H1 (cell line): ENCODE measurements around the gene ERAP2. TPM values are rescaled to one million over a fixed set of nuclear protein-coding genes. Genes with fewer than 3 reads are reported as not detected.

Experiments used
- CTCF ChIA-PET: fragments of 300-600 bp; sonication (Branson Sonifier 250); formaldehyde crosslinking; loops from one replicate; lab custom pipeline; 2021; ENCODE audit not compliant: partially characterized antibody; lab: Charles Lee
- POLR2A ChIA-PET: fragments of 300-600 bp; sonication (Branson Sonifier 250); formaldehyde crosslinking; loops from one replicate; lab custom pipeline; 2021; ENCODE audit warnings: inconsistent platforms; ENCODE audit not compliant: partially characterized antibody; lab: Charles Lee
- DNase-seq, 2 experiments: peaks; one replicate each; pipeline versions ENCODE4 v3.0.0 to v3.0.0-alpha.2; 2010 to 2022; ENCODE audit warnings: low spot score in 2 of 2, low read depth in 1 of 2, mixed read lengths in 1 of 2
- FAIRE-seq: peaks from 2 replicates; lab custom pipeline; 2011; peaks lifted over from hg19 to GRCh38; lab: Jason Lieb, UNC
- H2AFZ ChIP-seq: 2 replicates; pipeline ENCODE4 v1.8.1; 2012; ENCODE audit warnings: low read length, inconsistent platforms
- H2AK5ac ChIP-seq: 2 replicates; pipeline ENCODE4 v1.6.1; 2013; ENCODE audit warnings: low read depth, low read length
- H2BK120ac ChIP-seq: replicated peaks from 2 replicates; pipeline ENCODE3; 2013; ENCODE audit warnings: low read depth, low read length, inconsistent platforms
- H2BK12ac ChIP-seq: 2 replicates; pipeline ENCODE4 v1.6.1; 2013; ENCODE audit warnings: low read depth, low read length
- H2BK15ac ChIP-seq: 2 replicates; pipeline ENCODE4 v1.6.1; 2013; ENCODE audit warnings: low read length
- H2BK20ac ChIP-seq: 2 replicates; pipeline ENCODE4 v1.6.1; 2013; ENCODE audit warnings: low read length
- H2BK5ac ChIP-seq: 2 replicates; pipeline ENCODE4 v1.6.1; 2013; ENCODE audit warnings: low read depth, low read length
- H3K14ac ChIP-seq: 2 replicates; pipeline ENCODE4 v1.6.1; 2013; ENCODE audit warnings: inconsistent platforms; ENCODE audit not compliant: insufficient read length
- H3K18ac ChIP-seq: 2 replicates; pipeline ENCODE4 v1.6.1; 2013; ENCODE audit warnings: low read length; ENCODE audit errors: extremely low read depth
- H3K23ac ChIP-seq: 2 replicates; pipeline ENCODE4 v1.6.1; 2013; ENCODE audit warnings: inconsistent platforms; ENCODE audit not compliant: insufficient read length
- H3K23me2 ChIP-seq: 2 replicates; pipeline ENCODE4 v1.6.1; 2013; ENCODE audit warnings: low read depth, low read length
- H3K27ac ChIP-seq: 2 replicates; pipeline ENCODE4 v1.6.1; 2011; ENCODE audit warnings: low read depth, low read length, inconsistent platforms
- H3K27me3 ChIP-seq, 4 experiments: replicated peaks in 1 of 4; 1 replicate in 1 of 4; 2 replicates in 3 of 4; pipeline versions ENCODE4 v1.6.1 to v1.8.1; 2011 to 2013; ENCODE audit warnings: low read length in 3 of 4, mild to moderate bottlenecking in 3 of 4, inconsistent platforms in 2 of 4, mixed read lengths in 2 of 4, moderate library complexity in 1 of 4; ENCODE audit not compliant: control insufficient read depth in 3 of 4, insufficient read depth in 3 of 4; ENCODE audit errors: extremely low read depth in 1 of 4
- H3K36me3 ChIP-seq, 4 experiments: 2 replicates each; pipeline versions ENCODE4 v1.6.1 to v1.8.1; 2011 to 2013; ENCODE audit warnings: mild to moderate bottlenecking in 4 of 4, low read length in 3 of 4, moderate library complexity in 2 of 4, control low read depth in 1 of 4, inconsistent platforms in 1 of 4; ENCODE audit not compliant: insufficient read depth in 4 of 4, control insufficient read depth in 2 of 4
- H3K4ac ChIP-seq: replicated peaks from 2 replicates; pipeline ENCODE3; 2013; ENCODE audit warnings: low read length, low read depth, mixed read lengths, inconsistent platforms; ENCODE audit not compliant: insufficient read length
- H3K4me1 ChIP-seq, 4 experiments: replicated peaks in 1 of 4; 1 replicate in 1 of 4; 2 replicates in 3 of 4; pipeline versions ENCODE4 v1.6.1 to v1.8.1; 2011 to 2013; ENCODE audit warnings: low read length in 3 of 4, inconsistent platforms in 2 of 4, mixed read lengths in 1 of 4; ENCODE audit not compliant: insufficient read depth in 4 of 4, control insufficient read depth in 3 of 4
- H3K4me2 ChIP-seq, 2 experiments: 2 replicates each; pipeline versions ENCODE4 v1.6.1 to v1.8.1; 2011 to 2013; ENCODE audit warnings: low read depth in 2 of 2, low read length in 2 of 2, control low read depth in 1 of 2, inconsistent platforms in 1 of 2, mild to moderate bottlenecking in 1 of 2; ENCODE audit not compliant: insufficient read depth in 1 of 2
- H3K4me3 ChIP-seq, 4 experiments: fragments of 200-600, 300-600 bp in 1 of 4; sonication (generic), shearing (Covaris generic), sonication (Bioruptor Twin) in 1 of 4; 2 replicates each; pipeline versions ENCODE4 v1.5.1 to v1.8.1; 2011 to 2016; ENCODE audit warnings: low read length in 4 of 4, low read depth in 3 of 4, control low read depth in 2 of 4, inconsistent platforms in 2 of 4, mild to moderate bottlenecking in 2 of 4, mixed read lengths in 1 of 4, moderate library complexity in 1 of 4; ENCODE audit not compliant: insufficient read depth in 2 of 4; ENCODE audit errors: extremely low read depth in 1 of 4
- H3K56ac ChIP-seq: replicated peaks from 2 replicates; pipeline ENCODE3; 2013; ENCODE audit warnings: low read depth, mild to moderate bottlenecking, mixed read lengths, low read length, inconsistent platforms; ENCODE audit not compliant: insufficient read length
- H3K79me1 ChIP-seq: 2 replicates; pipeline ENCODE4 v1.6.1; 2013; ENCODE audit warnings: low read depth, low read length, control low read depth
- H3K79me2 ChIP-seq, 2 experiments: 2 replicates each; pipeline versions ENCODE4 v1.6.1 to v1.8.1; 2012 to 2013; ENCODE audit warnings: low read length in 2 of 2, mild to moderate bottlenecking in 2 of 2, inconsistent platforms in 1 of 2; ENCODE audit not compliant: insufficient read depth in 2 of 2, control insufficient read depth in 1 of 2
- H3K9ac ChIP-seq, 4 experiments: replicated peaks in 1 of 4; 1 replicate in 1 of 4; 2 replicates in 3 of 4; pipeline versions ENCODE4 v1.6.1 to v1.8.1; 2011 to 2013; ENCODE audit warnings: low read depth in 3 of 4, low read length in 3 of 4, control low read depth in 2 of 4, mild to moderate bottlenecking in 2 of 4, moderate library complexity in 2 of 4, inconsistent platforms in 1 of 4; ENCODE audit errors: extremely low read depth in 1 of 4
- H3K9me3 ChIP-seq, 2 experiments: 2 replicates each; pipeline versions ENCODE4 v1.6.1 to v1.8.1; 2012 to 2013; ENCODE audit warnings: mild to moderate bottlenecking in 2 of 2, moderate library complexity in 2 of 2, control low read depth in 1 of 2, inconsistent platforms in 1 of 2, low read depth in 1 of 2, low read length in 1 of 2, mixed read lengths in 1 of 2; ENCODE audit not compliant: insufficient read depth in 2 of 2
- H4K20me1 ChIP-seq, 2 experiments: replicated peaks in 1 of 2; 2 replicates each; pipeline versions ENCODE3 to v1.8.1; 2011 to 2013; ENCODE audit warnings: inconsistent platforms in 2 of 2, low read length in 2 of 2, mild to moderate bottlenecking in 1 of 2; ENCODE audit not compliant: insufficient read depth in 2 of 2, control insufficient read depth in 1 of 2
- H4K5ac ChIP-seq: 2 replicates; pipeline ENCODE4 v1.6.1; 2013; ENCODE audit warnings: low read length, low read depth, mixed read lengths, inconsistent platforms; ENCODE audit not compliant: insufficient read length
- H4K8ac ChIP-seq: 2 replicates; pipeline ENCODE4 v1.8.0; 2013; ENCODE audit warnings: mild to moderate bottlenecking, moderate library complexity, low read length, inconsistent platforms; ENCODE audit not compliant: insufficient read depth; ENCODE audit errors: extremely low read depth
- H4K91ac ChIP-seq: replicated peaks from 2 replicates; pipeline ENCODE3; 2013; ENCODE audit warnings: low read length, mixed read lengths, inconsistent platforms; ENCODE audit not compliant: insufficient read length
- BCL11A ChIP-seq, 2 experiments: IDR thresholded peaks; one replicate each; pipeline ENCODE4 v1.6.1; 2011; ENCODE audit warnings: low read depth in 2 of 2, low read length in 2 of 2, mild to moderate bottlenecking in 2 of 2
- BRCA1 ChIP-seq: IDR thresholded peaks from 2 replicates; pipeline ENCODE4 v1.6.1; 2012; ENCODE audit warnings: low read depth, low read length, improper control_type of control experiment
- CHD2 ChIP-seq: IDR thresholded peaks from 2 replicates; pipeline ENCODE4 v1.6.1; 2012; ENCODE audit warnings: low read length, improper control_type of control experiment
- MAFK ChIP-seq: IDR thresholded peaks from 2 replicates; pipeline ENCODE4 v1.6.1; 2012; ENCODE audit warnings: low read depth, mild to moderate bottlenecking, improper control_type of control experiment, low read length
- POLR2AphosphoS5 ChIP-seq: IDR thresholded peaks from 2 replicates; pipeline ENCODE4 v1.6.1; 2011; ENCODE audit warnings: low read depth, low read length
- RBBP5 ChIP-seq: IDR thresholded peaks from 2 replicates; pipeline ENCODE4 v1.7.1; 2012; ENCODE audit warnings: low read depth, mild to moderate bottlenecking, inconsistent platforms, low read length, moderate library complexity, borderline replicate concordance
- RFX5 ChIP-seq: IDR thresholded peaks from 2 replicates; pipeline ENCODE4 v1.6.1; 2011; ENCODE audit warnings: low read depth, low read length, improper control_type of control experiment, borderline replicate concordance
- TAF1 ChIP-seq: IDR thresholded peaks from 2 replicates; pipeline ENCODE4 v1.6.1; 2011; ENCODE audit warnings: mild to moderate bottlenecking, low read depth, low read length
- TBP ChIP-seq: IDR thresholded peaks from 2 replicates; pipeline ENCODE4 v1.6.1; 2011; ENCODE audit warnings: low read depth, low read length, improper control_type of control experiment
- TCF12 ChIP-seq: IDR thresholded peaks from 2 replicates; pipeline ENCODE4 v1.6.1; 2011; ENCODE audit warnings: low read depth, mild to moderate bottlenecking, low read length
- YY1 ChIP-seq: IDR thresholded peaks from 2 replicates; pipeline ENCODE4 v1.6.1; 2011; ENCODE audit warnings: low read depth, mild to moderate bottlenecking, low read length
- WGBS, 2 experiments: shearing (Covaris generic) in 1 of 2; methylation state at CpG; one replicate each; pipeline versions ENCODE4 v1.1.6 to v1.1.7; 2013 to 2015; ENCODE audit warnings: low lambda C conversion rate in 2 of 2, mixed read lengths in 2 of 2, inconsistent platforms in 1 of 2, low coverage in 1 of 2, missing lambda C conversion rate in 1 of 2; ENCODE audit not compliant: insufficient replicate concordance in 2 of 2, insufficient coverage in 1 of 2, insufficient read length in 1 of 2; ENCODE audit errors: extremely low coverage in 1 of 2, missing lambda C conversion rate in 1 of 2; 5-methylcytosine and 5-hydroxymethylcytosine counted together
- polyA plus RNA-seq, 7 experiments: library from polyadenylated mRNA; depleted of rRNA in 3 of 7; stranded (reverse) in 5 of 7; unstranded in 2 of 7; fragments of >200 nt in 5 of 7; fragments of 200-250 nt in 2 of 7; gene quantifications; 1 replicate in 5 of 7; 2 replicates in 1 of 7; 4 replicates in 1 of 7; pipeline versions ENCODE4 v1.2.1 to v1.2.3, GENCODE V29; 2011 to 2013; ENCODE audit warnings: missing spikeins in 2 of 7, mixed read lengths in 2 of 7
- total RNA-seq: library from RNA; stranded (reverse); fragmentation: NEBNext Ultra II Directional; extraction: Animal tissue kit (Norgen Biotek cat#: 25700); gene quantifications from 2 replicates; pipeline ENCODE4 v1.2.1, GENCODE V29; 2021
- TF ChIP-seq, protein P1 (sequence below): IDR thresholded peaks from 2 replicates; pipeline ENCODE4 v1.6.1; 2012; ENCODE audit warnings: low read length, inconsistent platforms

Gene ERAP2
- total and polyA plus RNA-seq, 2 of the 8 experiments (the other 6 are each of a cell fraction or from before 2014, with no cell fraction given) = 0.14 TPM; not detected in 1

GRCh38 chr5:96909435-96909834 lies 33.1 kb downstream of the ERAP2 start:
- FAIRE-seq (no peak), DNase-seq (no peak)
- Histone ChIP-seq H3K9ac (no peak overlapping the region), H3K23ac (no peak overlapping the region), H3K79me1 (no peaks in the 10 kb centered on the region), H3K9me3 (no peaks in the 10 kb centered on the region), H3K4me3 (no peak overlapping the region), H3K56ac (no peak overlapping the region), H3K18ac (no peak overlapping the region), H2BK5ac (no peak overlapping the region), H3K14ac (no peak overlapping the region), H3K27ac (no peak overlapping the region), H2AFZ (no peak overlapping the region), H2BK20ac (no peak overlapping the region), H4K8ac (no peak overlapping the region), H2BK120ac (no peak overlapping the region), H3K36me3 (no peaks in the 10 kb centered on the region), H2BK12ac (no peak overlapping the region), H2AK5ac (no peak overlapping the region)
- WGBS, 2 experiments = 93% methylated on average over 4 of the region's 4 CpGs; no CpG with 5 or more reads in 1 of the 2 experiments
- CTCF ChIA-PET = interaction anchor here (0.7 to 1.0 kb wide), 3 partner anchors 13 to 40 kb away, joined by 3 read pairs; no protein-coding TSS in a partner anchor
- no peak for TF ChIP-seq YY1
- TF ChIP-seq CHD2 = no peak
- TF ChIP-seq BCL11A (IDR thresholded peaks at IDR 0.05; ENCODE audit: low read depth in 2 of 2, low read length in 2 of 2) = no peak
- TF ChIP-seq RBBP5 = no peak
- TF ChIP-seq TBP = no peak
- no peak for TF ChIP-seq POLR2AphosphoS5
- no peak for TF ChIP-seq MAFK
- TF ChIP-seq BRCA1 = no peak
- no peak for TF ChIP-seq TCF12
- TF ChIP-seq, protein P1, sequence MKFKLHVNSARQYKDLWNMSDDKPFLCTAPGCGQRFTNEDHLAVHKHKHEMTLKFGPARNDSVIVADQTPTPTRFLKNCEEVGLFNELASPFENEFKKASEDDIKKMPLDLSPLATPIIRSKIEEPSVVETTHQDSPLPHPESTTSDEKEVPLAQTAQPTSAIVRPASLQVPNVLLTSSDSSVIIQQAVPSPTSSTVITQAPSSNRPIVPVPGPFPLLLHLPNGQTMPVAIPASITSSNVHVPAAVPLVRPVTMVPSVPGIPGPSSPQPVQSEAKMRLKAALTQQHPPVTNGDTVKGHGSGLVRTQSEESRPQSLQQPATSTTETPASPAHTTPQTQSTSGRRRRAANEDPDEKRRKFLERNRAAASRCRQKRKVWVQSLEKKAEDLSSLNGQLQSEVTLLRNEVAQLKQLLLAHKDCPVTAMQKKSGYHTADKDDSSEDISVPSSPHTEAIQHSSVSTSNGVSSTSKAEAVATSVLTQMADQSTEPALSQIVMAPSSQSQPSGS = no peak
- TF ChIP-seq TAF1 = no peak
- TF ChIP-seq RFX5 = no peak
- TF ChIP-seq, all 59 proteins: peak for 0
- Histone ChIP-seq H4K20me1 (no peaks in the 10 kb centered on the region), H3K79me2 (no peaks in the 10 kb centered on the region), H3K4me2 (no peak overlapping the region), H2BK15ac (no peak overlapping the region), H3K4me1 (no peaks in the 10 kb centered on the region), H3K23me2 (no peaks in the 10 kb centered on the region; the same call in 1 of the 2 replicates), H4K5ac (no peak overlapping the region), H3K4ac (no peak overlapping the region), H3K27me3 (no peaks in the 10 kb centered on the region), H4K91ac (no peak overlapping the region)
- POLR2A ChIA-PET = interaction anchor here (0.7 kb wide), 1 partner anchor 165 kb away, joined by 3 read pairs; no protein-coding TSS in a partner anchor
